Thyroid gland (tissue), 4 donors: ENCODE results near the gene TTC16. TPM values are rescaled to one million over a fixed set of nuclear protein-coding genes. Genes with fewer than 3 reads are reported as not detected.

Source experiments
- DNase-seq, 2 donors: peaks; one replicate each; pipeline ENCODE4 v3.0.0-alpha.2; 2019
- H3K27ac ChIP-seq, 3 donors: fragments of 200-600 bp; sonication (generic); 1 replicate in 2 of 3; 2 replicates in 1 of 3; pipeline ENCODE4 v1.5.1; 2016 to 2019; ENCODE audit warnings: mild to moderate bottlenecking in 1 of 3, moderate library complexity in 1 of 3
- H3K27me3 ChIP-seq: fragments of 200-600 bp; sonication (generic); one replicate; pipeline ENCODE4 v1.5.1; 2019
- H3K36me3 ChIP-seq, 2 donors: fragments of 200-600 bp; sonication (generic); one replicate each; pipeline ENCODE4 v1.5.1; 2016 to 2019
- H3K4me1 ChIP-seq, 2 donors: fragments of 200-600 bp; sonication (generic); one replicate each; pipeline ENCODE4 v1.5.1; 2017 to 2019
- H3K4me3 ChIP-seq, 3 donors: fragments of 200-600 bp; sonication (generic); replicated peaks in 1 of 3; 1 replicate in 2 of 3; 2 replicates in 1 of 3; pipeline ENCODE4 v1.5.1; 2016; ENCODE audit warnings: mild to moderate bottlenecking in 1 of 3
- H3K9me3 ChIP-seq: fragments of 200-600 bp; sonication (generic); one replicate; pipeline ENCODE4 v1.5.1; 2017
- POLR2A ChIP-seq, 2 donors: fragments of 450-650 bp; IDR thresholded peaks; one replicate each; pipeline ENCODE4 v1.6.1; 2017; ENCODE audit warnings: antibody characterized with exemption in 2 of 2, mild to moderate bottlenecking in 2 of 2, moderate library complexity in 1 of 2
- whole genome bisulfite sequencing, 2 donors: methylation state at CpG; one replicate each; pipeline ENCODE4 v1.1.5; 2017; 5-methylcytosine and 5-hydroxymethylcytosine counted together
- intact Hi-C: fragments of 100-400 bp; cut with DNase I; formaldehyde crosslinking; loops from one replicate; pipeline ENCODE4 v1.15.1; 2023
- total RNA-seq, 4 donors: library from RNA; depleted of rRNA; stranded (reverse); fragments of >200 nt; gene quantifications; one replicate each; pipeline ENCODE4 v1.2.3, GENCODE V29; 2016
- TF ChIP-seq, protein P1 (sequence below), 6 experiments: fragments of 200-600 bp in 3 of 6; fragments of 450-650 bp in 3 of 6; sonication (generic) in 3 of 6; IDR thresholded peaks; one replicate each; pipeline ENCODE4 v1.5.1; 2016 to 2019; ENCODE audit warnings: antibody characterized with exemption in 6 of 6, mild to moderate bottlenecking in 2 of 6, inconsistent platforms in 1 of 6, moderate library complexity in 1 of 6

TTC16 gene
- total RNA-seq, 4 donors from 2014 or later, result 0.40 to 0.45 (median 0.44) TPM; not detected in 1

DNA sequence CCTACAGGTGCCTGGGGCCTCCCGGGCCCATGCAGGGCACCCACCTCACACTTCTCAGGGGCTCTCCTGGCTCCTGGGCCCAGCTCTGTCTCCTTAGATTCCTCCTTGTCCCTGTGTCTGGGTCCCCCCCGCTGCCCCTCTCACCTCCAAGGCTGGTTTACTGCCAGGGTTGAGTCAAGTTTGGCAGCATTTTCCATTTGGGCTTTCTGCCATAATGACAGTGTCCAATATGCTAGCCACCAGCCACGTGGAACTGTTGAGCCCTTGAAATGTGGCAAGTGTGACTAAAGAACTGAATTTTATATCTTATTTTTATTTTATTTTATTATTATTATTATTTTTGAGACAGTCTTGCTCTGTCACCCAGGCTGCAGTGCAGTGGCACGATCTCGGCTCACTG lies 1.9 kb downstream of the TTC16 start:
- peak; percentile 60 to 64 for DNase-seq
- no peak overlapping the region for H3K27ac ChIP-seq
- H3K36me3 ChIP-seq, result no peaks in the 10 kb centered on the region
- TF ChIP-seq POLR2A (IDR thresholded peaks at IDR 0.05), result no peak
- TF ChIP-seq, protein P1, sequence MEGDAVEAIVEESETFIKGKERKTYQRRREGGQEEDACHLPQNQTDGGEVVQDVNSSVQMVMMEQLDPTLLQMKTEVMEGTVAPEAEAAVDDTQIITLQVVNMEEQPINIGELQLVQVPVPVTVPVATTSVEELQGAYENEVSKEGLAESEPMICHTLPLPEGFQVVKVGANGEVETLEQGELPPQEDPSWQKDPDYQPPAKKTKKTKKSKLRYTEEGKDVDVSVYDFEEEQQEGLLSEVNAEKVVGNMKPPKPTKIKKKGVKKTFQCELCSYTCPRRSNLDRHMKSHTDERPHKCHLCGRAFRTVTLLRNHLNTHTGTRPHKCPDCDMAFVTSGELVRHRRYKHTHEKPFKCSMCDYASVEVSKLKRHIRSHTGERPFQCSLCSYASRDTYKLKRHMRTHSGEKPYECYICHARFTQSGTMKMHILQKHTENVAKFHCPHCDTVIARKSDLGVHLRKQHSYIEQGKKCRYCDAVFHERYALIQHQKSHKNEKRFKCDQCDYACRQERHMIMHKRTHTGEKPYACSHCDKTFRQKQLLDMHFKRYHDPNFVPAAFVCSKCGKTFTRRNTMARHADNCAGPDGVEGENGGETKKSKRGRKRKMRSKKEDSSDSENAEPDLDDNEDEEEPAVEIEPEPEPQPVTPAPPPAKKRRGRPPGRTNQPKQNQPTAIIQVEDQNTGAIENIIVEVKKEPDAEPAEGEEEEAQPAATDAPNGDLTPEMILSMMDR (IDR thresholded peaks at IDR 0.05), result no peak
- intact Hi-C loops, result no loop called here
- WGBS, 2 donors, result 62 to 66% methylated on average over 4 to 5 of the region's 5 CpGs
- peaks cover 18 to 33% of the 10 kb centered on the region in 2 donors for H3K4me1 ChIP-seq
- no peaks in the 10 kb centered on the region for H3K9me3 ChIP-seq
- H3K27me3 ChIP-seq, result no peaks in the 10 kb centered on the region
- no peak overlapping the region for H3K4me3 ChIP-seq

DNA sequence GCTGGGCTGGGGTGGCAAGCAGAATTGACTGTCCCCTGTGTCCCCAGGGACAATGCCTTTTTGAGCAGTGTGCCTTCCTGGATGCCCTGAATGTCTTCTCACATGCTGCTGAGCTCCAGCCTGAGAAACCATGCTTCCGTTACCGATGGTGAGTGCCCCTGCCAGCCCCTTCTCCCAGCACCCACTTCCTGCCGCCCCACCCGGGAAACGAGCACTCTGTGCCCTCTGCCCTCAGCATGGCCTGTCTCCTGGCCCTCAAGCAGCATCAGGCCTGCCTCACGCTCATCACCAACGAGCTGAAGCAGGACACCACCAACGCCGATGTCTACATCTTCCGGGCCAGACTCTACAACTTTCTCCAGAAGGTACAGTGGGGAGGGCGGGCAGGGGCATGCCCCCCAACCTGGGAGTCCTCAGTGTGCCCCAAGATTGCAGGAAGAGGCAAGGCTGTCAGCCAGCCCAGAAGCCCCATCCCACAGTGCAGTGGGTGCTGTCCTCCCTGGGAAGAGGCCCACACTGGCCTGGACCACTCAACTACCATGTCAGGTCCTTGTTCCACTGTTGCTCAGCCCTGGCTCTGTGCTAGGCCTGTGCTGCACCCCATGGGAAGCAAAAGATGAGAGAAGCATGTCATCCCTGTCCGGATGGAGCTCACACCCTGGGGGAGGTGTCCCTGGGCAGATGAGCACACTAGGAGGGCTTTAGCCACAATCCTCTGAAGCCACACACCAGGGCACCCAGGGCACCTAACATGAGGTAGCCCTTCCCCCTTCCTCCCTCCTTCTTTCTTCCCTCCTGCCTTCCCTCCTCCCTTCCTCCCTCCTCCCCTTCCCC lies 4.4 kb downstream of the TTC16 start:
- WGBS, 2 donors, result 83 to 87% methylated on average over 11 to 12 of the region's 12 CpGs
- TF ChIP-seq, protein P1 (IDR thresholded peaks at IDR 0.05), result no peak
- no peak for TF ChIP-seq POLR2A (IDR thresholded peaks at IDR 0.05)

DNA sequence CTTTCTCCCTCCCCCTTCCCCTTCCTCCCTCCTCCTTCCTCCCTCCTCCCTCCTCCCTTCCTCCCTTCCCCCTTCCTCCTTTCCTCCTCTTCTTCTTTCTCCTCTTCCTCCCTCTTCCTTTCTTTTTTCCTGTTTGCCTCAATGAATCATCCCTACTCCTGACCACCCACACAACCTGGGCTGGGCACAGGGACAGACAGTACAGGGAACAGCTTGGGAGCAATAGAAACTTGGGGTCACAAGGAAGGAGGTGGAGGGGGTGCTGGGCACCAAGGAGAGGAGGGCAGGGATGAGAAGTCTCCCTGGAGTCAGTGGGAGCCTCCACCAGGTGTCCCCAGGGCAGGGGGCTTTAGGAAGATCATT lies 5.0 kb downstream of the TTC16 start:
- TF ChIP-seq POLR2A (IDR thresholded peaks at IDR 0.05), result no peak
- TF ChIP-seq, protein P1 (IDR thresholded peaks at IDR 0.05), result no peak
- Histone ChIP-seq H3K4me3 (no peak overlapping the region), H3K4me1 (peaks cover 20 to 38% of the 10 kb centered on the region in 2 donors), H3K27me3 (no peaks in the 10 kb centered on the region), H3K9me3 (no peaks in the 10 kb centered on the region), H3K27ac (no peak overlapping the region), H3K36me3 (no peaks in the 10 kb centered on the region)
- intact Hi-C loops, result no loop called here
- DNase-seq, result no peak

More for the DNA sequence above, 4.4 kb downstream of the TTC16 start:
- Histone ChIP-seq H3K27ac (no peak overlapping the region), H3K9me3 (no peaks in the 10 kb centered on the region), H3K36me3 (no peaks in the 10 kb centered on the region), H3K4me1 (peaks cover 20 to 38% of the 10 kb centered on the region in 2 donors), H3K27me3 (no peaks in the 10 kb centered on the region), H3K4me3 (no peak overlapping the region)
- no peak for DNase-seq
- intact Hi-C loops, result no loop called here

DNA sequence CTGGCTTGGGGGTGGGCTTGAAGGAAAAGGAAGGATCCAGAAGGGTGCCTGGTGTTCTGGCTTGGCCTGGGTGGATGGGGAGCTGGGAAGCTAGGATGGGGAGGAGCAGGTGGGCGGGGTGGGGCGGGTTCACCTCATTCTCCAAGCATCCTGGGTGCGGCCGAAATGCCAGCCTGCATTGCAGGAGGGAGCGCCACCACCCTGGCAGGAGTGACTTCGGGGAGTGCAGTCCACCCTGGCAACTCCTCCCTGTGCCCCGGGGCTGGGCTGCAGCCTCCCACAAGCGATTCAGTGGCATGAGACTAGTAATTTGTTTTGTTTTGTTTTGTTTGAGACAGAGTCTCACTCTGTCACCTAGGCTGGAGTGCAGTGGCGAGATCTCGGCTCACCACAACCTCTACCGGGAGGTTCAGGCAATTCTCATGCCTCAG lies 5.5 kb downstream of the TTC16 start:
- H3K36me3 ChIP-seq, result no peaks in the 10 kb centered on the region
- DNase-seq, result no peak
- no peak overlapping the region for H3K4me3 ChIP-seq
- intact Hi-C loops, result no loop called here
- no peak overlapping the region for H3K27ac ChIP-seq
- H3K27me3 ChIP-seq, result no peaks in the 10 kb centered on the region
- TF ChIP-seq, protein P1 (IDR thresholded peaks at IDR 0.05), result no peak
- no peak for TF ChIP-seq POLR2A (IDR thresholded peaks at IDR 0.05)
- peaks cover 15 to 33% of the 10 kb centered on the region in 2 donors for H3K4me1 ChIP-seq
- 49 to 68% methylated on average over 8 of the region's 11 CpGs for WGBS, 2 donors
- H3K9me3 ChIP-seq, result no peaks in the 10 kb centered on the region

DNA sequence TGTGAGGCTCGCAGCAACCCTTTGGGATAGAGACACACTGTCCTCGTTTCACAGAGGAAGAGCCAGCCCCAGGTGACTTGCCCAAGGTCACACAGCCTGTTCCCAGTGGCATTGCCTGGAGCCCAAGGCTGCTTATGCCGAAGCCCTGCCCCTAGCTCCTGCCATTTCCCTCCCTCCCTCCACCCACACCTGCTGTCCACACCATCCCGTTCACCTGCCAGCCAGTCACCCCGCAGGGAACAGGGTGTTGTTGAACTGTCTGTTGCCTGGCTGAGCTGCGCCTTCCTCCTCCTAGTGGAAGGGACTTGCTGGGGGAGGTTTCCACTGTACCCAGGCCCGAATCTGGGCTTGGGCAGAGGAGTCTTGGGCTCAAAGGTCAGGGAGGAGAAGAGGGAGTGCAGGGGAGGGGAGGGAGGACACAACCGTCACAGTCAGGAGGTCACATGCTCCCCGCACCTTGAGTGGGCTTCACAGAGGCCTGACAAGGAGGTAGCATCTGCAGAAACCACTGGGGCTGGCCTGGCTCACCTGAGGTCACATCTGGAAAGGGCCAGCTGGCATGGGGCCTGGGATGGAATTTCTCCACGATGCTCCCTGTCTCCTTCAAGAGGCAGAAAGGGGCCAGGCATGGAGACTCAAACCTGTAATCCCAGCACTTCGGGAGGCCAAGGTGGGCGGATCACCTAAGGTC lies 6.3 kb downstream of the TTC16 start:
- no peaks in the 10 kb centered on the region for H3K9me3 ChIP-seq
- 76 to 83% methylated on average over 10 to 12 of the region's 12 CpGs for WGBS, 2 donors
- intact Hi-C loops, result no loop called here
- H3K4me3 ChIP-seq, result no peak overlapping the region
- H3K36me3 ChIP-seq, result no peaks in the 10 kb centered on the region
- DNase-seq, result no peak
- TF ChIP-seq POLR2A (IDR thresholded peaks at IDR 0.05), result no peak
- TF ChIP-seq, protein P1 (IDR thresholded peaks at IDR 0.05), result no peak
- H3K4me1 ChIP-seq, result peaks cover 15 to 25% of the 10 kb centered on the region in 2 donors
- H3K27me3 ChIP-seq, result no peaks in the 10 kb centered on the region
- no peak overlapping the region for H3K27ac ChIP-seq
